ENCODE measurements around the gene TIPARP.

- TF ChIP-seq POLR2AphosphoS5 (IDR thresholded peaks at IDR 0.05; ENCODE audit: low read depth, low read length): no peak
- no peak for TF ChIP-seq CTCF (IDR thresholded peaks at IDR 0.05)
- no peak for TF ChIP-seq EP300 (IDR thresholded peaks at IDR 0.05; ENCODE audit: borderline replicate concordance in 1 of 2, low read depth in 1 of 2, low read length in 1 of 2)
- TF ChIP-seq, protein P1, sequence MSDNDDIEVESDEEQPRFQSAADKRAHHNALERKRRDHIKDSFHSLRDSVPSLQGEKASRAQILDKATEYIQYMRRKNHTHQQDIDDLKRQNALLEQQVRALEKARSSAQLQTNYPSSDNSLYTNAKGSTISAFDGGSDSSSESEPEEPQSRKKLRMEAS (IDR thresholded peaks at IDR 0.05; ENCODE audit: low read depth): no peak
- TF ChIP-seq, protein P2, sequence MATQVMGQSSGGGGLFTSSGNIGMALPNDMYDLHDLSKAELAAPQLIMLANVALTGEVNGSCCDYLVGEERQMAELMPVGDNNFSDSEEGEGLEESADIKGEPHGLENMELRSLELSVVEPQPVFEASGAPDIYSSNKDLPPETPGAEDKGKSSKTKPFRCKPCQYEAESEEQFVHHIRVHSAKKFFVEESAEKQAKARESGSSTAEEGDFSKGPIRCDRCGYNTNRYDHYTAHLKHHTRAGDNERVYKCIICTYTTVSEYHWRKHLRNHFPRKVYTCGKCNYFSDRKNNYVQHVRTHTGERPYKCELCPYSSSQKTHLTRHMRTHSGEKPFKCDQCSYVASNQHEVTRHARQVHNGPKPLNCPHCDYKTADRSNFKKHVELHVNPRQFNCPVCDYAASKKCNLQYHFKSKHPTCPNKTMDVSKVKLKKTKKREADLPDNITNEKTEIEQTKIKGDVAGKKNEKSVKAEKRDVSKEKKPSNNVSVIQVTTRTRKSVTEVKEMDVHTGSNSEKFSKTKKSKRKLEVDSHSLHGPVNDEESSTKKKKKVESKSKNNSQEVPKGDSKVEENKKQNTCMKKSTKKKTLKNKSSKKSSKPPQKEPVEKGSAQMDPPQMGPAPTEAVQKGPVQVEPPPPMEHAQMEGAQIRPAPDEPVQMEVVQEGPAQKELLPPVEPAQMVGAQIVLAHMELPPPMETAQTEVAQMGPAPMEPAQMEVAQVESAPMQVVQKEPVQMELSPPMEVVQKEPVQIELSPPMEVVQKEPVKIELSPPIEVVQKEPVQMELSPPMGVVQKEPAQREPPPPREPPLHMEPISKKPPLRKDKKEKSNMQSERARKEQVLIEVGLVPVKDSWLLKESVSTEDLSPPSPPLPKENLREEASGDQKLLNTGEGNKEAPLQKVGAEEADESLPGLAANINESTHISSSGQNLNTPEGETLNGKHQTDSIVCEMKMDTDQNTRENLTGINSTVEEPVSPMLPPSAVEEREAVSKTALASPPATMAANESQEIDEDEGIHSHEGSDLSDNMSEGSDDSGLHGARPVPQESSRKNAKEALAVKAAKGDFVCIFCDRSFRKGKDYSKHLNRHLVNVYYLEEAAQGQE (IDR thresholded peaks at IDR 0.05; ENCODE audit: low read depth, low read length): no peak
Observed at GRCh38 chr3:156670652-156671051, 3.7 kb upstream of the TIPARP start.

Measured in SK-N-SH (cell line).